NCI-H1436 treated with DMSO at 0.1 percent for 48 hours (cell line): ENCODE measurements around the gene REV1.
"Not testable (repeated sequence)": the region's sequence is repeated elsewhere in the genome, so short reads cannot be mapped to it uniquely, and the experiment has no call there.

ENCODE experiments used
- DNase-seq: peaks from one replicate; lab custom pipeline; 2025; lab: John Stamatoyannopoulos, UW

Gene REV1

GRCh38 chr2:99403084-99403483, 86.7 kb downstream of the REV1 start:
- no peak for DNase-seq

GRCh38 chr2:99401841-99402240, 88.0 kb downstream of the REV1 start:
- no peak for DNase-seq

- no peak for DNase-seq
These were observed 90.0 kb downstream of the REV1 start for GRCh38 chr2:99399795-99400194.

DNA sequence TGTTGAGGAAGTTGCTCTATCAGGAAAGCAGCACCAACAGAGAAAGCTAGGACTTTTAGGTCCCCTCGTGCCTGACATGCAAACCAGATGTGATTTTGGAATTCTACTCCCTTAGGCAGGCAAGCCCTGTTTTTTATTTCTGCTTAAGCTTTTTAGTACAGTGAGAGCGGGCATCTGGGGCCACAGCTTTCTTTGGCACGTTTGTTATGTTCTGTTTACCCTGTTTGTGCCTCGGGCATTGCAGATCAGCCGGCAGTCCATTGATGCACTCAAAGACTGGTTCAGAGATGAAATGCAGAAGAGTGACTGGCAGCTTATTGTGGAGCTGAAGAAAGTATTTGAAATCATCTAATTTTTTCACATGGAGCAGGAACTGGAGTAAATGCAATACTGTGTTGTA, 90.8 kb downstream of the REV1 start:
- DNase-seq = no peak

- DNase-seq = no peak
These were observed 91.5 kb downstream of the REV1 start for GRCh38 chr2:99398303-99398702.

DNA sequence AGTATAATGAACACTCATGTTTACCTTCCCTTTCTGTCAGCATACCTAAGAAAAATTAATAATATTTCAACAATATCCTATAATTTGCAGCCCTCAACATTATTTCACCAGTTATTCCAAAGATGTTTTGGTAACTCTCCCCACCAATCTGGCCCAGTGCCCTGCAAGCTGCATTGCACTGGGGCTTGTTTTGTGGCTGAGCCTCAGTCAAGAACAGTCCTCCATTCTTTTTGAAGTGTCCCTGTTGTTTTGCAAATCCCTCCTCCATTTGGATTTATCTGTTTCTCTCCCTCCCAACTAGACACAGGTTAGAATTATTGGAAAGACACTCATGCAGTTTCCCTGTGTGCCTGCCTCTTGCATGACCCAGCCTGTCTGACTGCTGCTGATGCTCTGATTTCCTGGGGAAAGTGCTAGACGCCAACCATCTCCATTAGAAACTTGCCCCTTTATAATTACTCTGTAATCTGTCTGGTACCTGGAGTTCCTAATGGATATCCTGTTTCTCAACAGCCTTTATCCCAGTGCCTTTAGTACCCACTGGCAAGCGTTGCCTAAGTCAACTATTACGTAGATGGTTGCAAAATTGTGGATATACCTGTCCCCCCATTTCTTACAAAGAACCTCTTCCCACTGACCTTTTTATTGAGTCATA, 92.4 kb downstream of the REV1 start:
- no peak for DNase-seq

DNA sequence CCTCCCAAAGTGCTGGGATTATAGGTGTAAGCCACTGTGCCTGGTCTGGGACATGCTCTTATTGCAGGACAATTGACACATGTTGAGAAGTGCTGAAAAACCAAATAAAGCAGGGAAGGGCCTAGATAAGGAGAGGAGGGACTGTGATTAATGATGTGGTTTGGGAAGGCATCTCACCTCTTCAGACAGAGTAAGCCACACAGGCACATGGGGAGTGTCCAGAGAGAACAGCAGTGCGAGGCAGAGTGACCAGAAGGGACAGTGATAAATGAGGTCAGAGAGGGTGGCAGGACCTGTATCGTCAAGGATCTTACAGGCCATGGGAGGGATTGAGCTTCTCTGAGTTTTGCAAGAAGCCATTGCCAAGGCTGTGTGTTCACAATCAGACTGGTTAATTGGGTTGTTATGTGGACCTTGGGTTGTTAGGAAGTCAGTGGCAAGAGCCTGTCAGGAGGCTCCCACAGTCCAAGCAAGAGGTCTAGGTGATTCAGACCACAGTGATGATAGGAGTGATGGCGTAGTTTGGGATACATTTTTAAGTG, 94.2 kb downstream of the REV1 start:
- DNase-seq = no peak

DNA sequence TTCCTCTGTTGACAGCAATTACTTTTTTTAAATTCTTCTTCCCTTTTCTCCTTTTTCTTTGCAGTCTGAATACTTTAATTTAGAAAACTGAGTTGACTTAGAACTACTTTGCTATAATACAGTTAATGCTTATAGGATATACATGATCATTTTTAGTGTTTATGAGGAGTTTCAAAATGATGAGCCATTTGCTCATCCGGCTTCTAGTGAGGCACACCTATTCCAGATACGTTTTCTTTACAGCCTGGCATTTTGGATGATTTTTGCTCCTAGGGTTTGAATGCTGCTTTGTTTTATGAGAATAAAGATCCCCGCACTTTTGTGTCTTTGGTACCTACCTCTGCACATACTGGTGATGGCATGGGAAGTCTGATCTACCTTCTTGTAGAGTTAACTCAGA, 99.9 kb downstream of the REV1 start:
- no peak for DNase-seq

GRCh38 chr2:99389371-99389770, 100.4 kb downstream of the REV1 start:
- no peak for DNase-seq

GRCh38 chr2:99388892-99389291, 100.9 kb downstream of the REV1 start:
- DNase-seq = no peak

DNA sequence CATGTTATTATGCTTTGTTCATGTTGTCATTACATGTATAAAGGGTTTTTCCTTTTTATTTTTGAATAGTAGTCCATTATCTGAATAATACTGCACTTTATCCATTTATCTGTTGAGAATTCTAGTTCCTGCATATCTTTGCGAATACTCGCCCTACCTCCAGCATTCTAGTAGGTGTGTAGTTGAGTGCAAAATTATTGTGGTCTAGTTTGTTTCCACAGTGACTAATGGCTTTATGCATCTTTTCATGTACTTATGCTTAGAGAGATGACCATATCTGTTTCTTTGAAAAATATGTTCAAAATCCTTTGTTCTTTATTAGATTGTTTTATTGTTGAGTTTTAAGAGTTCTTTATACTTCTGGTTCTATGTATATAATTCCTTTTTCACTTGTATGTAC, 103.8 kb downstream of the REV1 start:
- no peak for DNase-seq

GRCh38 chr2:99382143-99382542, 107.7 kb downstream of the REV1 start:
- no peak for DNase-seq

- DNase-seq = no peak
These were observed 109.3 kb downstream of the REV1 start for GRCh38 chr2:99380376-99381010.

DNA sequence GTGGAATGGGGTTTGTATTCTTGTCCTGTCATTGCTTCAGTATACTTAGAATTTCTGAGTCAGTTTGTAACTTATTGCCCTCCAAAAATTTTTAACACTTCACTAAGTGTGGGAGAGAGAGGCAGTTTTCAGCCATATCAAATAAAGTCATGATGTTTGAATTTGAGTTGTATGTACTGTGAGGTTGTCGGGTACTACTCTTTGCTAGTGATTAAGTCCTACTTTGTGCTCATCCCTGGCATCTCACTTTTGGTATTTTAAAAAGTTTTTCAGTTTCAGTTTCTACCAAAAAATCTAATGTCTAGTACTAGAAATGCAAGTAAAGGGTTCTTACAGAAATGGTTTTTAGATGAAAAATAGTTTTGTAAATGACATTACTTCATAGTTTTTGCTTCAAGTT, 111.9 kb downstream of the REV1 start:
- no peak for DNase-seq

DNA sequence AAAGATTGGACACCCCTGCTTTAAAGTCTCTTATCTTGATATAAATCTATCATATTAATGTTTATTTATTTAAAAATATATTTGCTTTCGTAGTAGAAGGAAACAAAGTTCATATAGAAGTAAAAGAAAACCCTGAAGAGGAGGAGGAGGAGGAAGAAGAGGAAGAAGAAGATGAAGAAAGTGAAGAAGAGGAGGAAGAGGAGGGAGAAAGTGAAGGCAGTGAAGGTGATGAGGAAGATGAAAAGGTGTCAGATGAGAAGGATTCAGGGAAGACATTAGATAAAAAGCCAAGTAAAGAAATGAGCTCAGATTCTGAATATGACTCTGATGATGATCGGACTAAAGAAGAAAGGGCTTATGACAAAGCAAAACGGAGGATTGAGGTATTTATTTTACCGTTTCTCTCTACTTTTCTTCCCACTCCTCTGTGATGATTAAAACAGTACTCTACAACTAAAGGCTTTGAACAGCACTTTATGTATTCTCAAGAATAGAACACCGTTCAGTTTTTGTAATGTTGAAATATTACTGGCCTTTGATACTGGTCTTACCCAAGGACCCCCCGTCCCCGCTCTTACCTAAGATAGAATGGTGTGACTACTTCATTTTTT, 113.5 kb downstream of the REV1 start:
- no peak for DNase-seq

DNA sequence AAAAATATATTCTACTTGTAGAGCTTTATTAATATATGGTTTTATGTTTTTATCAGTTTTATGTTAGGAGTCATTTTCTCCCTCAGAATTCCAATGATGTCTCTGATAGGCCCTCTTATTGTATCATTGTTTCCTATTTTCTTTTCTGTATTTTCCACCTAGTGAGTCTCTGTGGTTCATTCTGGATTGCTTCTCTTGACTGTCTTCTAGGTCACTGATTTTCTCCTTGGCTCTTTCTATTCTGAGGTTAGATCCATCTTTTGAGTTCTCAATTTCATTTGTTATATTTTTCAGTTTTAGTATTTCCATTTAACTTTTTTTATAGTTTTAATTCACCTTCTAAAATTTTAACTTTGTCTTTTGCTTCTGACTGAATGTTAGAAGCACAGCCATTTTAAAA, 115.1 kb downstream of the REV1 start:
- no peak for DNase-seq

GRCh38 chr2:99373144-99373543, 116.7 kb downstream of the REV1 start:
- DNase-seq = no peak

GRCh38 chr2:99368854-99369253, 121.0 kb downstream of the REV1 start:
- not testable (repeated sequence) for DNase-seq

DNA sequence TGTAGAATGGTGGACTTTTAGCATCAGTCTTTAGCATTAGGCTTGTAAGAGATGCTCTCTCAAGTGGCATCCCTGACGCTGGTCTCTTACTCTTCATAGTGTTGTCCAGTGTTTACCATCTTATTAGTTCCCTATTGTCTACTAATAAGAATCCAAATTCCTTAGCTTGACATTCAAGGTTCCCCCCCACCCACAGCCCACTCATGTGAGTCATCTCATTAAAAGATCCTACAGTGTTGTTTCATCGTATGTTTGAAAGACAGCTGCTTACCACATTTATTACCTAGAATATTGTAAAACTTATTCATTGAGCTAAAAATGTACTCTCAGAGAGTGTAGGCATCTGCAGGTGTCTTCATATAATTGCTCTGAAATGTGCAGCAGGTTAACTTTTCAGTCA, 124.2 kb downstream of the REV1 start:
- DNase-seq = no peak

DNA sequence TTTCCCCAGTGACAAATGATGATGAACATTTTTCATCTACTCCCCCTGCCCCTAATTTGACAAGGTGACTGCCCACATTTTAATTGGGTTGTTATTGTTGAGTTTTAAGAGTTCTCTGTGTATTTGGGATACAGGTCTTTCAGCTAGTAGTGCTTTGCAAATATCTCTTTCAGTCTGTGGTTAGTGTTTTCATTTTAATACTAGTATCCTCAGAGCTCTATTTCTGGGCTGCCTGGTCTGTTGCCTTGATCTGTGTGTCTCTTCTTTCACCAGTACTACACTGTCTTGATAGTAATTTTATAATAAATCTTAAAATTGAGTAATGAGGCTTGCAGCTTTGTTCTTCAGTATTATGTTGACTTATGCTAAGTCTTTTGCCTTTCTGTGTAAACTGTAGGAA, 133.0 kb downstream of the REV1 start:
- DNase-seq = no peak

- not testable (repeated sequence) for DNase-seq
These were observed 135.0 kb downstream of the REV1 start for GRCh38 chr2:99354825-99355224.

DNA sequence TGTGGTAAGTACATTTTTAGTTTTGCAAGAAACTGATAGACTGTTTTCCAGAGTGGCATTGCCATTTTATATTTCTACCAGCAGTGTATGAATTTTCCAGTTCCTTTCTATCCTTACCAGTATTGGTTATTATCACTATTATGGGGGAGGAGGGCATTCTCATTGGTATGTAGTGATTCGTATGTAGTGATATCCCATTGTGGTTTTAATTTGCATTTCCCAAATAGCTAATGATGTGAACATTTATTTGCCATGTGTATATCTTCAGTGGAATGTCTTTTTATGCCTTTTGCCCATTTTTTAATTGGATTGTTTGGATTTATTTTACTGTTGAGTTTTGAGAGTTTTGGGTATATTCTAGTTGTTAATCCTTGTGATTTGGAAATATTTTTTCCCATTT, 135.7 kb downstream of the REV1 start:
- DNase-seq = no peak
